ENCODE measurements around the gene EDNRA.
"Not testable (repeated sequence)": the region's sequence is repeated elsewhere in the genome, so short reads cannot be mapped to it uniquely, and the experiment has no call there.

EDNRA gene

GRCh38 chr4:147480891-147481576 is at the start of gene EDNRA:
TSS of gene EDNRA (plus strand) at chr4:147481097. CDS start at chr4:147485682, 4,585 bp downstream.
- DNase-seq = peak; percentile 79

- not testable (repeated sequence) for DNase-seq
Observed at GRCh38 chr4:147434370-147434769, 46.5 kb upstream of the EDNRA start.

- no peak for DNase-seq
Observed at GRCh38 chr4:147440442-147440841, 40.5 kb upstream of the EDNRA start.

GRCh38 chr4:147447786-147448185 is 33.1 kb upstream of the EDNRA start:
- no peak for DNase-seq

- no peak for DNase-seq
Observed at GRCh38 chr4:147453561-147454141, 27.2 kb upstream of the EDNRA start.

- no peak for DNase-seq
Observed at GRCh38 chr4:147456706-147457105, 24.2 kb upstream of the EDNRA start.

- no peak for DNase-seq
Observed at GRCh38 chr4:147461161-147461560, 19.7 kb upstream of the EDNRA start.

GRCh38 chr4:147463065-147463464 is 17.8 kb upstream of the EDNRA start:
- no peak for DNase-seq

GRCh38 chr4:147465461-147465860 is 15.4 kb upstream of the EDNRA start:
- no peak for DNase-seq

GRCh38 chr4:147477439-147477838 is 3.5 kb upstream of the EDNRA start:
- DNase-seq = no peak

- no peak for DNase-seq
Observed at GRCh38 chr4:147479376-147479775, 1.5 kb upstream of the EDNRA start.

- no peak for DNase-seq
Observed at GRCh38 chr4:147479786-147480185, 1.1 kb upstream of the EDNRA start.

- DNase-seq = no peak
Observed at GRCh38 chr4:147480502-147480890, 401 bp upstream of the EDNRA start.

GRCh38 chr4:147481577-147482109 is 746 bp downstream of the EDNRA start:
- peak; percentile 59 for DNase-seq

GRCh38 chr4:147482281-147482680 is 1.4 kb downstream of the EDNRA start:
- DNase-seq = no peak

- no peak for DNase-seq
Observed at GRCh38 chr4:147485167-147485566, 4.3 kb downstream of the EDNRA start.

- DNase-seq = no peak
Observed at GRCh38 chr4:147487616-147488015, 6.7 kb downstream of the EDNRA start.

GRCh38 chr4:147488556-147488955 is 7.7 kb downstream of the EDNRA start:
- DNase-seq = no peak

- no peak for DNase-seq
Observed at GRCh38 chr4:147491086-147491485, 10.2 kb downstream of the EDNRA start.

- DNase-seq = no peak
Observed at GRCh38 chr4:147492306-147492705, 11.4 kb downstream of the EDNRA start.

- DNase-seq = no peak
Observed at GRCh38 chr4:147492761-147493160, 11.9 kb downstream of the EDNRA start.

- no peak for DNase-seq
Observed at GRCh38 chr4:147493307-147493706, 12.4 kb downstream of the EDNRA start.

GRCh38 chr4:147494301-147494700 is 13.4 kb downstream of the EDNRA start:
- DNase-seq = no peak

- DNase-seq = no peak
Observed at GRCh38 chr4:147496500-147496899, 15.6 kb downstream of the EDNRA start.
